ENCODE measurements around the gene NLGN1. TPM values are rescaled to one million over a fixed set of nuclear protein-coding genes. Genes with fewer than 3 reads are reported as not detected.

Gene NLGN1
- total and polyA plus RNA-seq, 2 of the 13 experiments (the other 11 are each of a cell fraction or from before 2014, with no cell fraction given), result not detected

DNA sequence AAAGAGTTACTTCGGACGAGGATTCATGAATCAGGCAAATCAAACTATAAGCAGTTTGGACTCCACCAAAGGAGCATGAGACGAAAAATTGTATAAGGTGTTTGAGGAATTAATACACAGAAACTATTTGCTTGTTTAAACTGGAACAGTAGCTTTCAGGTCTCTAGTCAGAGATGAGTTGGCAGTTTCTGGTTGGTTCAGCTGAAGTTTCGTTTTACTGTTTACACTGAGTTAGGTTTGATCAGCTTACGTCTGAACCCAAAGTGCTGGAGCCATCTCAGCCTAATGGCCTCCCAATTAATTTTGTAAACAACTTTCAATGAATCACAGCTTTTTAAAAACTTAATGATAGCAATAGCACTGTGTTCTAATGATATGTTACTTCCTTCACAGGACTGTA is 703.7 kb downstream of the NLGN1 start:
- ATAC-seq, result no peak
- Histone ChIP-seq H3K79me2 (ENCODE audit: insufficient read depth, low read length) (no peaks in the 10 kb centered on the region), H3K4me1 (ENCODE audit: insufficient read depth, low read length) (no peaks in the 10 kb centered on the region), H4K20me1 (ENCODE audit: insufficient read depth, low read length) (no peaks in the 10 kb centered on the region), H3K27me3 (ENCODE audit: control insufficient read depth in 1 of 2, insufficient read depth in 2 of 2, low read length in 2 of 2) (no peaks in the 10 kb centered on the region), H2AFZ (ENCODE audit: low read length) (peak overlapping the region; percentile 16), H3K4me2 (ENCODE audit: low read depth, low read length) (no peak overlapping the region; the same call in 1 of the 2 replicates), H3K9me3 (ENCODE audit: low read length) (no peaks in the 10 kb centered on the region), H3K9ac (ENCODE audit: insufficient read depth, low read depth, low read length) (no peak overlapping the region), H3K27ac (ENCODE audit: extremely low read length, insufficient read depth, low read length) (no peak overlapping the region), H3K36me3 (replicated peaks in 1 of 2; ENCODE audit: control insufficient read depth in 1 of 2, insufficient read depth in 2 of 2, low read length in 2 of 2) (no peaks in the 10 kb centered on the region), H3K4me3 (replicated peaks in 1 of 3; ENCODE audit: insufficient read depth in 1 of 3, low read depth in 2 of 3, low read length in 3 of 3) (no peak overlapping the region)
- FAIRE-seq, result no peak
- intact Hi-C loops (cut with micrococcal nuclease; ENCODE audit: unreplicated experiment) (no loop called here), in situ Hi-C loops (cut with HindIII; ENCODE audit: extremely low pct_ligation_motif_present, low pct_unique_long_range_greater_than_20kb) (no loop called here)
- TF ChIP-seq SMAD9 (CRISPR knock-in tag; IDR thresholded peaks at IDR 0.05), result no peak
- TF ChIP-seq EED (CRISPR knock-in tag; IDR thresholded peaks at IDR 0.05), result no peak
- TF ChIP-seq MAF1 (CRISPR knock-in tag; IDR thresholded peaks at IDR 0.05; ENCODE audit: borderline replicate concordance), result no peak
- no peak for TF ChIP-seq SSRP1 (CRISPR knock-in tag; IDR thresholded peaks at IDR 0.05)
- TF ChIP-seq WIZ (CRISPR knock-in tag; IDR thresholded peaks at IDR 0.05), result no peak
- no peak for TF ChIP-seq ZFX (CRISPR knock-in tag; IDR thresholded peaks at IDR 0.05; ENCODE audit: low read depth)
- TF ChIP-seq JUN (CRISPR knock-in tag; IDR thresholded peaks at IDR 0.05), result no peak
- no peak for TF ChIP-seq ZNF121 (CRISPR knock-in tag; IDR thresholded peaks at IDR 0.05)
- TF ChIP-seq, protein P1, sequence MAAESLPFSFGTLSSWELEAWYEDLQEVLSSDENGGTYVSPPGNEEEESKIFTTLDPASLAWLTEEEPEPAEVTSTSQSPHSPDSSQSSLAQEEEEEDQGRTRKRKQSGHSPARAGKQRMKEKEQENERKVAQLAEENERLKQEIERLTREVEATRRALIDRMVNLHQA (CRISPR knock-in tag; IDR thresholded peaks at IDR 0.05), result no peak
- no peak for TF ChIP-seq TBP (CRISPR knock-in tag; IDR thresholded peaks at IDR 0.05)
- no peak for TF ChIP-seq ZSCAN12 (CRISPR knock-in tag; IDR thresholded peaks at IDR 0.05)
- POLR2A ChIA-PET, result no interaction called here
- 15% methylated on average over 5 of the region's 5 CpGs for WGBS (ENCODE audit: low lambda C conversion rate)
- DNase-seq (ENCODE audit: low spot score), result no peak
- no TSS peak for BruUV-seq (replicated peaks)
- CTCF ChIA-PET (ENCODE audit: low intra/inter-chr PET ratio, low total read pairs), result no interaction called here

DNA sequence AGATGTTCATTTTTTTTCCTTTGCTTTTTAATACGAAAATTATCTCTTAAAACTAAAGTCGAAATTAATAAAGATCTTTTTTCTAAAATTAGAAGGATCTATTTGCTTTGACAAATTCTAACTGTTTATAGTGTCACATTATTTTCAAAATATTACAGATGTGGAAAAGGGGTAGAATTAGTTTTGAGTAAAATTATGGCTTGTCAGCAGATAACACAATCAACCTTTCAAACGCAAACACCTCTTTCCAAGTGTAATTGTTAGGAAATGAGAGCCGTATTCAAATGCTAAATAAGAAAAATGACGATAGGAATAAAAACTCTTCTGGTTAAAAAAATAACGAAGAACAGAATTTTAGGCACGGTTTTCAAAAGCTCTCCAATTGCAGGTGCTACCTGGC is 704.7 kb downstream of the NLGN1 start:
- BruUV-seq (replicated peaks), result no TSS peak
- intact Hi-C loops (cut with micrococcal nuclease; ENCODE audit: unreplicated experiment), result no loop called here
- 1% methylated on average over 7 of the region's 7 CpGs for WGBS (ENCODE audit: low lambda C conversion rate)

More for the DNA sequence above, 704.7 kb downstream of the NLGN1 start:
- Histone ChIP-seq H3K4me2 (ENCODE audit: low read depth, low read length) (no peak overlapping the region), H3K27me3 (ENCODE audit: control insufficient read depth in 1 of 2, insufficient read depth in 2 of 2, low read length in 2 of 2) (no peaks in the 10 kb centered on the region), H4K20me1 (ENCODE audit: insufficient read depth, low read length) (no peaks in the 10 kb centered on the region), H3K9me3 (ENCODE audit: low read length) (no peaks in the 10 kb centered on the region), H3K36me3 (replicated peaks in 1 of 2; ENCODE audit: control insufficient read depth in 1 of 2, insufficient read depth in 2 of 2, low read length in 2 of 2) (no peaks in the 10 kb centered on the region), H3K27ac (ENCODE audit: extremely low read length, insufficient read depth, low read length) (no peak overlapping the region), H3K79me2 (ENCODE audit: insufficient read depth, low read length) (no peaks in the 10 kb centered on the region), H3K4me3 (replicated peaks in 1 of 3; ENCODE audit: insufficient read depth in 1 of 3, low read depth in 2 of 3, low read length in 3 of 3) (no peak overlapping the region), H2AFZ (ENCODE audit: low read length) (no peak overlapping the region), H3K4me1 (ENCODE audit: insufficient read depth, low read length) (no peaks in the 10 kb centered on the region), H3K9ac (ENCODE audit: insufficient read depth, low read depth, low read length) (no peak overlapping the region)
- ChIA-PET CTCF (ENCODE audit: low intra/inter-chr PET ratio, low total read pairs) (no interaction called here), POLR2A (no interaction called here)
- no peak for FAIRE-seq
- no peak for ATAC-seq
- in situ Hi-C loops (cut with HindIII; ENCODE audit: extremely low pct_ligation_motif_present, low pct_unique_long_range_greater_than_20kb), result no loop called here
- TF ChIP-seq RORA (CRISPR knock-in tag; IDR thresholded peaks at IDR 0.05) (no peak), MAFK (conservative IDR thresholded peaks at IDR 0.05 in 1 of 2, IDR thresholded peaks at IDR 0.05 in 1 of 2; ENCODE audit: low read length in 2 of 2) (peak; percentile 19 to 63; a peak in 1 of 4 replicates)
- DNase-seq (ENCODE audit: low spot score), result no peak
